OCI-LY1 (cell line): ENCODE data around the gene CLRN1.

Experiments used
- CTCF ChIP-seq: fragments of 200-600 bp; sonication (generic), shearing (Covaris generic); IDR thresholded peaks from 2 replicates; pipeline ENCODE4 v1.5.1; 2017; ENCODE audit warnings: mild to moderate bottlenecking, antibody characterized with exemption, low read length, moderate library complexity, mixed read lengths
- EZH2 ChIP-seq: fragments of 200-600 bp; sonication (generic), shearing (Covaris generic); IDR thresholded peaks from 2 replicates; pipeline ENCODE4 v1.8.0; 2017; ENCODE audit warnings: borderline replicate concordance, mixed run types, mild to moderate bottlenecking, antibody characterized with exemption, low read length, moderate library complexity, mixed read lengths

- TF ChIP-seq CTCF (no peak), EZH2 (no peak)
These were observed 30.7 kb upstream of the CLRN1 start for GRCh38 chr3:151003029-151003767.
